Measurements from ENCODE around the gene INPP5A. TPM values are rescaled to one million over a fixed set of nuclear protein-coding genes. Genes with fewer than 3 reads are reported as not detected.

INPP5A gene
- total RNA-seq, 1 experiment from 2014 or later, result 12.3 TPM

GRCh38 chr10:132689721-132690360 lies 152.3 kb downstream of the INPP5A start:
- BruUV-seq (replicated peaks), result no TSS peak
- no peaks in the 10 kb centered on the region for H3K79me2 ChIP-seq (ENCODE audit: insufficient read depth, low read length)

GRCh38 chr10:132690401-132690800 lies 152.8 kb downstream of the INPP5A start:
- no TSS peak for BruUV-seq (replicated peaks)
- Histone ChIP-seq H3K4me2 (ENCODE audit: low read length) (no peak overlapping the region), H3K36me3 (ENCODE audit: control insufficient read depth in 1 of 2, insufficient read depth in 2 of 2, low read length in 2 of 2) (no peaks in the 10 kb centered on the region), H3K9me3 (ENCODE audit: control insufficient read depth in 1 of 2, insufficient read depth in 1 of 2, low read depth in 1 of 2, low read length in 2 of 2) (no peaks in the 10 kb centered on the region), H2AFZ (ENCODE audit: low read depth, low read length, poor library complexity, severe bottlenecking) (no peak overlapping the region), H3K4me3 (replicated peaks in 1 of 2; ENCODE audit: low read depth in 1 of 2, low read length in 2 of 2) (no peak overlapping the region), H3K4me1 (ENCODE audit: control insufficient read depth in 1 of 2, insufficient read depth in 2 of 2, low read length in 2 of 2) (no peaks in the 10 kb centered on the region), H3K9ac (ENCODE audit: low read length) (no peak overlapping the region), H3K27ac (ENCODE audit: low read depth, low read length) (no peak overlapping the region), H3K9me2 (ENCODE audit: insufficient read depth) (no peaks in the 10 kb centered on the region), H3K27me3 (ENCODE audit: insufficient read depth, low read length) (no peaks in the 10 kb centered on the region), H3K79me2 (ENCODE audit: insufficient read depth, low read length) (no peaks in the 10 kb centered on the region), H4K20me1 (ENCODE audit: insufficient read depth) (no peaks in the 10 kb centered on the region)
- CTCF ChIA-PET, result no interaction called here
- ATAC-seq (no peak), DNase-seq (ENCODE audit: low read depth, low spot score) (no peak)
- POLR2A ChIA-PET, result no interaction called here
- RAD21 ChIA-PET (ENCODE audit: low non-redundant PET in 1 of 2, low total read pairs in 2 of 2, uncharacterized antibody in 2 of 2, unreplicated experiment in 2 of 2), result no interaction called here
- intact Hi-C loops (cut with micrococcal nuclease), result no loop called here
- no peak for TF ChIP-seq POLR2AphosphoS5 (IDR thresholded peaks at IDR 0.05; ENCODE audit: low read depth, low read length)
- TF ChIP-seq TCF7L2 (IDR thresholded peaks at IDR 0.05; ENCODE audit: borderline replicate concordance, extremely low read depth, insufficient read depth, insufficient read length), result no peak
- TF ChIP-seq FOSL1 (IDR thresholded peaks at IDR 0.05; ENCODE audit: low read depth), result no peak

More at GRCh38 chr10:132689721-132690360, 152.3 kb downstream of the INPP5A start:
- Histone ChIP-seq H2AFZ (ENCODE audit: low read depth, low read length, poor library complexity, severe bottlenecking) (no peak overlapping the region), H3K4me3 (replicated peaks in 1 of 2; ENCODE audit: low read depth in 1 of 2, low read length in 2 of 2) (no peak overlapping the region), H4K20me1 (ENCODE audit: insufficient read depth) (no peaks in the 10 kb centered on the region), H3K27ac (ENCODE audit: low read depth, low read length) (no peak overlapping the region), H3K9me2 (ENCODE audit: insufficient read depth) (no peaks in the 10 kb centered on the region), H3K4me1 (ENCODE audit: control insufficient read depth in 1 of 2, insufficient read depth in 2 of 2, low read length in 2 of 2) (no peaks in the 10 kb centered on the region), H3K4me2 (ENCODE audit: low read length) (no peak overlapping the region), H3K9me3 (ENCODE audit: control insufficient read depth in 1 of 2, insufficient read depth in 1 of 2, low read depth in 1 of 2, low read length in 2 of 2) (no peaks in the 10 kb centered on the region), H3K36me3 (ENCODE audit: control insufficient read depth in 1 of 2, insufficient read depth in 2 of 2, low read length in 2 of 2) (no peaks in the 10 kb centered on the region), H3K9ac (ENCODE audit: low read length) (no peak overlapping the region), H3K27me3 (ENCODE audit: insufficient read depth, low read length) (no peaks in the 10 kb centered on the region)
- ATAC-seq (no peak), DNase-seq (ENCODE audit: low read depth, low spot score) (no peak)
- POLR2A ChIA-PET, result no interaction called here
- intact Hi-C loops (cut with micrococcal nuclease), result no loop called here
- RAD21 ChIA-PET (ENCODE audit: low non-redundant PET in 1 of 2, low total read pairs in 2 of 2, uncharacterized antibody in 2 of 2, unreplicated experiment in 2 of 2), result no interaction called here
- CTCF ChIA-PET, result no interaction called here
- no peak for TF ChIP-seq MAX (IDR thresholded peaks at IDR 0.05)
